Cerebellar nuclear complex (tissue), 1 donor: ENCODE data around the gene DCP2.

Experiments used
- DNase-seq, 2 experiments: peaks; one replicate each; lab custom pipeline; 2025; lab: John Stamatoyannopoulos, UW

DCP2 gene

GRCh38 chr5:113022661-113023060 is 46.1 kb downstream of the DCP2 start:
- DNase-seq, result no peak

GRCh38 chr5:113024076-113024697 is 47.6 kb downstream of the DCP2 start:
- no peak for DNase-seq

- no peak for DNase-seq
Measured at GRCh38 chr5:113025596-113025995, 49.0 kb downstream of the DCP2 start.

- DNase-seq, result no peak
Measured at GRCh38 chr5:113026211-113026610, 49.6 kb downstream of the DCP2 start.

- no peak for DNase-seq
Measured at GRCh38 chr5:113027015-113027414, 50.4 kb downstream of the DCP2 start.

GRCh38 chr5:113027431-113027830 is 50.8 kb downstream of the DCP2 start:
- no peak for DNase-seq

GRCh38 chr5:113029614-113030013 is 53.0 kb downstream of the DCP2 start:
- DNase-seq, result no peak

- no peak for DNase-seq
Measured at GRCh38 chr5:113031104-113031503, 54.5 kb downstream of the DCP2 start.

GRCh38 chr5:113031557-113031956 is 55.0 kb downstream of the DCP2 start:
- no peak for DNase-seq

GRCh38 chr5:113034182-113034773 is 57.7 kb downstream of the DCP2 start:
- DNase-seq, result no peak

- no peak for DNase-seq
Measured at GRCh38 chr5:113035096-113035495, 58.5 kb downstream of the DCP2 start.

- DNase-seq, result no peak
Measured at GRCh38 chr5:113036321-113036720, 59.7 kb downstream of the DCP2 start.

GRCh38 chr5:113036826-113037225 is 60.2 kb downstream of the DCP2 start:
- no peak for DNase-seq

GRCh38 chr5:113038136-113038535 is 61.5 kb downstream of the DCP2 start:
- no peak for DNase-seq

- DNase-seq, result no peak
Measured at GRCh38 chr5:113038714-113039113, 62.1 kb downstream of the DCP2 start.

- no peak for DNase-seq
Measured at GRCh38 chr5:113039229-113039933, 62.8 kb downstream of the DCP2 start.

- DNase-seq, result no peak
Measured at GRCh38 chr5:113039934-113040285, 63.3 kb downstream of the DCP2 start.

GRCh38 chr5:113040672-113041260 is 64.2 kb downstream of the DCP2 start:
- DNase-seq, result no peak

- no peak for DNase-seq
Measured at GRCh38 chr5:113042491-113043243, 66.1 kb downstream of the DCP2 start.

GRCh38 chr5:113043491-113043931 is 66.9 kb downstream of the DCP2 start:
- no peak for DNase-seq

GRCh38 chr5:113044776-113045465 is 68.3 kb downstream of the DCP2 start:
- no peak for DNase-seq

GRCh38 chr5:113047234-113047633 is 70.6 kb downstream of the DCP2 start:
- DNase-seq, result no peak
